IPS-NIHi7 (cell line): ENCODE measurements around the gene PTGIS.

Source experiments
- DNase-seq: peaks from one replicate; pipeline ENCODE4 v3.0.0; 2012; ENCODE audit warnings: mixed read lengths; ENCODE audit errors: extremely low spot score

PTGIS gene

DNA sequence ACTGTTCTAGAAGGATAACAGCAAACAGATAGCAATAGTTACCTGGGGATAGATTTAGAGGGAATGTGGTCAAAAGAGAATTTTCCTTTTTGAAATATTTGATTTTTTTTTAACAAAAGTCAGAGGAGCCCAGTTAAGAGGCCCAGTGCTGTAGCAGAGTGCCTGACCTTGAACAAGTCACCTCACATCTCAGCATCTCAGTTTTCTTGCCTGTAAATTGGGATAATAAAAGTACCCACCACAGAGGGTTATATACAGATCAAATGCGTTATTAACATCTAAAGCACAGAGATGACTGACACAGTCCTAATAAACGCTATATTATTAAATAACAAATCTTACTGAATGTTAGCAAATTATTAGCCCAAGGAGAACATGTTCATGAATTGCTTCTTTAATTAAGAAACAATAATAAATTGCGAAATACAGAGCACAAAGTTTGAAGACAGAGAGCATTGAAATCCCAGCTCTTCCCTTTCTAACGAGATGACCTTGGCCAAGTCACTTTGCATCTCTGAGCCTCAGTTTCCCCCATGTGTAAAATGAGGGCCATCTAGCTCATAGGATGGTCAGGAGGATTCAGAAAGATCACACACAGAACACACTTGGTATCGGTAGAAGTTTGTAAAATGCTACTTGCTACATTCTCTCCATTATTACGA is 35.5 kb downstream of the PTGIS start:
- DNase-seq: no peak

GRCh38 chr20:49529470-49529869 is 38.5 kb downstream of the PTGIS start:
- no peak for DNase-seq

- DNase-seq: no peak
These were observed 41.4 kb downstream of the PTGIS start for GRCh38 chr20:49526568-49526967.

DNA sequence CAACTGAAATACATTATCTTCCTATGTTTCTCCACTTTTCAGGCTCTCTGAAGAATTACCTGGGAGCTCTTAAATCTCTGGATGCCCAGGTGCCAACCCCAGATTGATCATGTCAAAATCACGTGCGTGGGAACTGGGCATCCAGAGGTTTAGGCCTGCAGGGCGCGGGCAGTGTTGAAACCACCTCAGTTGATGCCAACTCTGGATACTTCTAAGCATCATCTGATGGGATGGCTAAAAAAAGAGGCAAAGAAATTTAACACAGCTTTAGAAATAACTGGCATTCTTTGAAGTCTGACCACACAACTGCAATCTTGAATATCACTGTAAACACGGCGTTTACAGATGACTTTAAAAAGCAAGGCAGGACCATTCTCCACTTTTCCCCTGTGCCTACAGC is 41.9 kb downstream of the PTGIS start:
- no peak for DNase-seq

- DNase-seq: no peak
These were observed 44.1 kb downstream of the PTGIS start for GRCh38 chr20:49523767-49524360.

DNA sequence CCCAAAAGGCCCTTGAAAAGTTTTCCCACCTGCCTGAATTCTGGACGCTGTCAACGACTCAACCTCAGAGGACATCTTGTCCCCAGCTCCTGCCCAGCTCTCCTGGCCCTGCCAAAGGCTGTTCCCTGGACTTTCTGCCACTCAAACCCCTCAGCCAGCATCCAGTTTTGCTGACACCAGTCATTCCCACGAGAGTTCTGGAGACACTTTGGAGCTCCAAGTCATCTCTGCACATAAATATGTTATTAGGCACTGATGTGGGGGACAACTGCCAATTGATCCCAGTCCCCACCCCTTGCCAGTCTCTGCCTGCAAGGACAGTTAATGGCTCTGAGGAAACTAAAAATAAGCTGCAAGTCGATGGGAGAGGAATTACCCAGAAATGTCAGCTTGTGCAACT is 46.6 kb downstream of the PTGIS start:
- no peak for DNase-seq

- no peak for DNase-seq
These were observed 48.1 kb downstream of the PTGIS start for GRCh38 chr20:49519777-49520359.

- no peak for DNase-seq
These were observed 48.7 kb downstream of the PTGIS start for GRCh38 chr20:49519212-49519712.

DNA sequence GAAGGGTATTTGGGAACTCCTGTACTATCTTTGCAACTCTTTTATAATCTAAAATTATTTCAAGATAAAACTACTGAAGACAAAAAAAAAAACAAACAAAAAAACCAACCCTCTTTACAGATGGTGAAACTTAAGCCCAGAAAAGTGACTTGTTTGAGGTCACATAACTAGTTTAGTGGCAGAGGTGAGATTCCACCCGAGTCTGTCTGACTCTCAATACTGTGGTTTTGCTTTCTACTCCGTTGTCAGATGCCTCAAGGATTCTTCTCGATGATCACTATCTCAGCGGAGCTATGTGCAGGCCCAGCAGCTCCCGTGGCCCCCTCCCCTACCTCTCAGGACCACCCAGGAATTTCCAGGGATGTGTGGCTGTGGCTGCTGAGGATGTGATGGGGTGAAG is 49.4 kb downstream of the PTGIS start:
- DNase-seq: no peak

DNA sequence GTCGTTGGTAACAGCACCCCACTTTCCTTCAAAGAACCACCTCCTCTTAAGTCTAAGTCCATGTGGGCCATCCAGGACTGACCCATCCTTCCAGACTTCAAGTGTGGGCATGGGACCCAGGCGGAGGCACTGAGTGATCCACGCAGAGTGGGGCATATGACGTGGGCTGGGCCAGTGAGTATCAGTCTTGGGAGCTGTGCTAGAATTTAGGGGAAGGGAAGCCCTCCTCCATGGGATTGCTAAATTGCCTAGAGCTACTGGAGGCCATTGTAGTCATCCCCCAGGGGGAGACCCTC is 50.2 kb downstream of the PTGIS start:
- no peak for DNase-seq

- DNase-seq: no peak
These were observed 50.8 kb downstream of the PTGIS start for GRCh38 chr20:49516916-49517804.

DNA sequence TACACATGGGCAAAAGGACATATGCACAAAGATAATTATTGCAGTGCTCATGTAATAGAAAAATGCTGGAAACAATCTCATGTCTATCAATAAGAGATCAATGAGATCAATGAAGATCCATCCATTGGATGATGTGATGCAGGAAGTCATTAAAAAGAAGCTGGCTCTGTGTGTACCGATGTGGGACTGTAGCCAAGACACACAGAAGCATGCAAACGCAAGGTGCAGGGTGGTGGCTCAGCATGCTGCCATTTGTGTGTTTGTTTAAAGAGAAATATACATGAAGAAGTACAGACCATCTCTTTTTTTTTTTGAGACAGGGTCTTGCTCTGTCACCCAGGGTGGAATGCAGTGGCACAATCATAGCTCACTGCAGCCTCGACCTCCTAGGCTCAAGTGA is 52.4 kb downstream of the PTGIS start:
- no peak for DNase-seq

GRCh38 chr20:49513517-49513916 is 54.4 kb downstream of the PTGIS start:
- DNase-seq: no peak

DNA sequence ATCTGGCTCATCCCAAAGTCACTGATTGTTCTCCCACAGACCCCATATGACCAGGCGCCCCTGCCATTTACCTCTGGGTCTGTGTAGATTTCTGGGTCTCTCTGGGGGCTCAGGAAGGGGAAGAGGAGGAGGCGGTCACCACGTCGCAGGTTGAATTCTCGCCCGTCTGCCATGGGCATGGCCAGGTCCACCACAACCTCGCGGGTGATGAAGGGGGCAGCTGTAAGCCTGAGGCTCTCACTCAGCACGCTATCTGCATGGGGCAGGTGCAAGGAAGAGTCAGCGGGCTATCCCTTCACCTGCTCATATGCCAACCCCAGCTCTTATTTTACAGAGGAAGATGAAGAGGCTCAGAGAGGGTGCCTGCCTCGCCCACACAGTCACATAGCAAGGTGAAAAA is 54.9 kb downstream of the PTGIS start:
- DNase-seq: no peak

- DNase-seq: no peak
These were observed 56.0 kb downstream of the PTGIS start for GRCh38 chr20:49511788-49512525.

DNA sequence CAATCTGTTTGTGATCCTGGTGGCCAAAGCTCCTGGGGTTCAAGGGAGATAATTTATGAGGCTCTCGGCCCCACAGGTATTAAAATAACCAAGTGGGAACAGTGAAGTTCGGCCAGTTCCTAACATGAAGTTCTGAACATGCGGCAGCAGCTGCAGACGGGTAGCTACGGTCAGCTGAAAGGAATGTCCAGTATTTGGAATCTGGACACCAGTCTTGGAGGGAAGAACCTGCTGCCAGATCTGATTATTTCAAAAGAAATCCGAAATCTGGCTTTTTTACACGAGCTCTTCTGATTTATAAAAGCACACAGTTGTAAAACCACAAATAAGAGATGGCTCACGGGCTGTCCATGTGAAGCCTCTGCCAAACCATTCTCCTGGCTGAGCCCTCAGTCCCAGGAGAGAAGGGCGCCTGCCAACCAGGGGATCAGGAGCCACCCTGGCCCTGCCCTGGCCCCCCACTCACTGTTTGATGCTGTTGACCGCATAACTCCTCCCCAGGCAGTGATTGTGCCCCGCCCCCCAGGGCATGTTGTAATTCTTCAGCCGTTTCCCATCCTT is 57.3 kb downstream of the PTGIS start:
- no peak for DNase-seq

- peak; percentile 71 for DNase-seq
These were observed 59.3 kb downstream of the PTGIS start for GRCh38 chr20:49508435-49509199.

DNA sequence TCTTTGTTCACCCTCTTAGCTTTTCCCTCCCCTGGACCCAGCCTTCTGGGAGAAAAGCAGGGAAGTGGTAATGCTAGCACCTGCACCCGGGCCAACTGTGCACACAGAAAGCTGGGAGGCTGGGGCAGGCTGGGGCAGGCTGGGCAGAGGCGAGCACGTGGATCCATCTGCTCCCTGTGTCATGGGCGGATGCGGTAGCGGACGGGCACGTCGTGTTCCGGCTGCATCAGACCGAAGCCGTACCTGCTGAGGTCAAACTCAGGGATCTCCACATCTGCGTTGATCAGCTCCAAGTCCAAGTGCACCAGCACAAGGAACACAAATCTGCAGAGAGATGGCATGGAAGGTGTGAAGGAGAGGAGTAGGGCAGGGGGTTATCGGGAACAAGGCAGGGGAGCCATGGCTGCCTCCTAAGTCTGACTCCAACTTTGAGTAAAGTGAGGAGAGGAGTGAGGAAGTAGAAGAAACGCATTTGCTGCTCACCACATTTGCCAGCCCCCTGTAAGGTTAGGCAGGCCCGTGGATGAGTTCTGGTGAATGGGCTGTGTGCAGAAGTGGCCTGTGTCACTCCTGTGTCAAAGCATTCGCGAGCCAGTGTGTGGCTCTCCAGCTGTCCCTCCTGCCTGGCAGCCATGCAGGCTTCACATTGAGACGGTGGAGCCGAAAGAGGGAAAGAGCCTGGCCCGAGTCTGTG is 60.0 kb downstream of the PTGIS start:
- DNase-seq: no peak

GRCh38 chr20:49505518-49505917 is 62.4 kb downstream of the PTGIS start:
- DNase-seq: peak; percentile 54

GRCh38 chr20:49503176-49503575 is 64.8 kb downstream of the PTGIS start:
- DNase-seq: no peak
